ENCODE data around the gene PAAF1.
"Not testable (repeated sequence)": the region's sequence is repeated elsewhere in the genome, so short reads cannot be mapped to it uniquely, and the experiment has no call there.

Gene PAAF1

GRCh38 chr11:73872749-73873357 is 3.9 kb upstream of the PAAF1 start:
- Histone ChIP-seq H3K27ac (ENCODE audit: low read length) (no peak overlapping the region), H3K27me3 (ENCODE audit: low read depth, low read length) (no peaks in the 10 kb centered on the region), H3K36me3 (replicated peaks; ENCODE audit: low read depth, low read length) (peaks cover 41% of the 10 kb centered on the region), H4K20me1 (ENCODE audit: insufficient read depth, low read length) (no peaks in the 10 kb centered on the region), H3K4me1 (ENCODE audit: low read length) (peaks cover 10% of the 10 kb centered on the region), H3K9me3 (ENCODE audit: insufficient read depth, low read length) (no peaks in the 10 kb centered on the region), H2AFZ (ENCODE audit: low read depth, low read length) (no peak overlapping the region), H3K79me2 (ENCODE audit: low read length) (peaks cover 48% of the 10 kb centered on the region), H3K4me3 (ENCODE audit: low read length) (no peak overlapping the region), H3K4me2 (ENCODE audit: low read length) (no peak overlapping the region), H3K9ac (ENCODE audit: low read length) (no peak overlapping the region)
- TF ChIP-seq EZH2phosphoT487 (IDR thresholded peaks at IDR 0.05; ENCODE audit: low read depth) (no peak), CTCF (IDR thresholded peaks at IDR 0.05; ENCODE audit: low read depth, low read length) (no peak)

- no peaks in the 10 kb centered on the region for H3K27me3 ChIP-seq (ENCODE audit: low read depth, low read length)
- peak overlapping the region; percentile 94 for H3K9ac ChIP-seq (ENCODE audit: low read length)
- peaks cover 10% of the 10 kb centered on the region for H3K4me1 ChIP-seq (ENCODE audit: low read length)
- H3K9me3 ChIP-seq (ENCODE audit: insufficient read depth, low read length): no peaks in the 10 kb centered on the region
- H3K27ac ChIP-seq (ENCODE audit: low read length): no peak overlapping the region
- H3K79me2 ChIP-seq (ENCODE audit: low read length): peaks cover 48% of the 10 kb centered on the region
- H3K4me3 ChIP-seq (ENCODE audit: low read length): peak overlapping the region; percentile 92
- peaks cover 32% of the 10 kb centered on the region for H3K36me3 ChIP-seq (replicated peaks; ENCODE audit: low read depth, low read length)
- H2AFZ ChIP-seq (ENCODE audit: low read depth, low read length): no peak overlapping the region
- no peaks in the 10 kb centered on the region for H4K20me1 ChIP-seq (ENCODE audit: insufficient read depth, low read length)
- TF ChIP-seq CTCF (IDR thresholded peaks at IDR 0.05; ENCODE audit: low read depth, low read length): no peak
- TF ChIP-seq EZH2phosphoT487 (IDR thresholded peaks at IDR 0.05; ENCODE audit: low read depth): no peak
- H3K4me2 ChIP-seq (ENCODE audit: low read length): peak overlapping the region; percentile 98
These were observed 1.4 kb upstream of the PAAF1 start for GRCh38 chr11:73875380-73875779.

- Histone ChIP-seq H3K36me3 (replicated peaks; ENCODE audit: low read depth, low read length) (peaks cover 32% of the 10 kb centered on the region), H2AFZ (ENCODE audit: low read depth, low read length) (0 out of 2 replicates have a peak overlapping the region, but pooled peaks have one; percentile 78)
- no peak for TF ChIP-seq EZH2phosphoT487 (IDR thresholded peaks at IDR 0.05; ENCODE audit: low read depth)
- TF ChIP-seq CTCF (IDR thresholded peaks at IDR 0.05; ENCODE audit: low read depth, low read length): no peak
These were observed 959 bp upstream of the PAAF1 start for GRCh38 chr11:73875840-73876239.

GRCh38 chr11:73878771-73879170 is 2.0 kb downstream of the PAAF1 start:
- Histone ChIP-seq H3K4me2 (ENCODE audit: low read length) (no peak overlapping the region), H3K4me1 (ENCODE audit: low read length) (peaks cover 10% of the 10 kb centered on the region), H2AFZ (ENCODE audit: low read depth, low read length) (no peak overlapping the region), H3K27me3 (ENCODE audit: low read depth, low read length) (no peaks in the 10 kb centered on the region), H3K9me3 (ENCODE audit: insufficient read depth, low read length) (no peaks in the 10 kb centered on the region), H3K27ac (ENCODE audit: low read length) (no peak overlapping the region), H4K20me1 (ENCODE audit: insufficient read depth, low read length) (no peaks in the 10 kb centered on the region), H3K4me3 (ENCODE audit: low read length) (no peak overlapping the region), H3K79me2 (ENCODE audit: low read length) (peaks cover 40% of the 10 kb centered on the region), H3K9ac (ENCODE audit: low read length) (no peak overlapping the region), H3K36me3 (replicated peaks; ENCODE audit: low read depth, low read length) (peaks cover 13% of the 10 kb centered on the region)
- no peak for TF ChIP-seq CTCF (IDR thresholded peaks at IDR 0.05; ENCODE audit: low read depth, low read length)
- TF ChIP-seq EZH2phosphoT487 (IDR thresholded peaks at IDR 0.05; ENCODE audit: low read depth): no peak

More at GRCh38 chr11:73875840-73876239, 959 bp upstream of the PAAF1 start:
- H3K4me2 ChIP-seq (ENCODE audit: low read length): peak overlapping the region; percentile 98
- no peaks in the 10 kb centered on the region for H3K27me3 ChIP-seq (ENCODE audit: low read depth, low read length)
- peaks cover 10% of the 10 kb centered on the region for H3K4me1 ChIP-seq (ENCODE audit: low read length)
- peak overlapping the region; percentile 92 for H3K4me3 ChIP-seq (ENCODE audit: low read length)
- no peaks in the 10 kb centered on the region for H3K9me3 ChIP-seq (ENCODE audit: insufficient read depth, low read length)
- H3K27ac ChIP-seq (ENCODE audit: low read length): peak overlapping the region; percentile 84
- no peaks in the 10 kb centered on the region for H4K20me1 ChIP-seq (ENCODE audit: insufficient read depth, low read length)
- peaks cover 48% of the 10 kb centered on the region for H3K79me2 ChIP-seq (ENCODE audit: low read length)
- peak overlapping the region; percentile 94 for H3K9ac ChIP-seq (ENCODE audit: low read length)

- not testable (repeated sequence) for H3K4me1 ChIP-seq (ENCODE audit: low read length); H3K9me3 ChIP-seq (ENCODE audit: insufficient read depth, low read length); H3K4me2 ChIP-seq (ENCODE audit: low read length); H3K4me3 ChIP-seq (ENCODE audit: low read length); H3K9ac ChIP-seq (ENCODE audit: low read length); H3K27ac ChIP-seq (ENCODE audit: low read length); H2AFZ ChIP-seq (ENCODE audit: low read depth, low read length); H3K36me3 ChIP-seq (replicated peaks; ENCODE audit: low read depth, low read length); H3K27me3 ChIP-seq (ENCODE audit: low read depth, low read length); H4K20me1 ChIP-seq (ENCODE audit: insufficient read depth, low read length)
- H3K79me2 ChIP-seq (ENCODE audit: low read length): peaks cover 23% of the 10 kb centered on the region
These were observed 3.6 kb downstream of the PAAF1 start for GRCh38 chr11:73880449-73880848.

All from OCI-LY3 (cell line).